DLD1 (cell line): ENCODE results near the gene C2CD4C.
"Not testable (repeated sequence)": the region's sequence is repeated elsewhere in the genome, so short reads cannot be mapped to it uniquely, and the experiment has no call there.

Source experiments
- in situ Hi-C: cut with HindIII; loops from 2 replicates; pipeline ENCODE4 v1.10.0; 2017; ENCODE audit warnings: low sequenced_read_pairs

Gene C2CD4C

GRCh38 chr19:408902-409515 lies at the start of gene C2CD4C:
Gene C2CD4C (minus strand): TSS chr19:409147. CDS start chr19:408361, 786 bp downstream.
- in situ Hi-C loops: no loop called here

- in situ Hi-C loops: no loop called here
These were observed 49.4 kb upstream of the C2CD4C start for GRCh38 chr19:458091-459042.

- in situ Hi-C loops: no loop called here
These were observed 48.7 kb upstream of the C2CD4C start for GRCh38 chr19:457636-458035.

- in situ Hi-C loops: no loop called here
These were observed 47.7 kb upstream of the C2CD4C start for GRCh38 chr19:456547-457110.

GRCh38 chr19:455851-456546 lies 47.1 kb upstream of the C2CD4C start:
- in situ Hi-C loops: no loop called here

- in situ Hi-C loops: no loop called here
These were observed 46.2 kb upstream of the C2CD4C start for GRCh38 chr19:455031-455705.

GRCh38 chr19:453606-454005 lies 44.7 kb upstream of the C2CD4C start:
- in situ Hi-C loops: no loop called here

- in situ Hi-C loops: no loop called here
These were observed 43.9 kb upstream of the C2CD4C start for GRCh38 chr19:452829-453228.

GRCh38 chr19:450912-451481 lies 42.0 kb upstream of the C2CD4C start:
- in situ Hi-C loops: not testable (repeated sequence)

- in situ Hi-C loops: no loop called here
These were observed 41.0 kb upstream of the C2CD4C start for GRCh38 chr19:449916-450315.

GRCh38 chr19:447816-448560 lies 39.0 kb upstream of the C2CD4C start:
- in situ Hi-C loops: no loop called here

- in situ Hi-C loops: no loop called here
These were observed 38.1 kb upstream of the C2CD4C start for GRCh38 chr19:447064-447426.

- in situ Hi-C loops: no loop called here
These were observed 35.8 kb upstream of the C2CD4C start for GRCh38 chr19:444677-445210.

- in situ Hi-C loops: no loop called here
These were observed 34.1 kb upstream of the C2CD4C start for GRCh38 chr19:443005-443404.

- in situ Hi-C loops: no loop called here
These were observed 33.1 kb upstream of the C2CD4C start for GRCh38 chr19:442085-442484.

- in situ Hi-C loops: no loop called here
These were observed 32.4 kb upstream of the C2CD4C start for GRCh38 chr19:441213-441836.

GRCh38 chr19:440391-441212 lies 31.7 kb upstream of the C2CD4C start:
- in situ Hi-C loops: no loop called here
